NCI-H226 (cell line): ENCODE results near the gene SLC5A1.
A peak's percentile ranks its signal among the peaks of the same experiment; 100 is the strongest.

Experiments
- DNase-seq: peaks from one replicate; pipeline ENCODE4 v3.0.0-alpha.2; 2015

Gene SLC5A1

DNA sequence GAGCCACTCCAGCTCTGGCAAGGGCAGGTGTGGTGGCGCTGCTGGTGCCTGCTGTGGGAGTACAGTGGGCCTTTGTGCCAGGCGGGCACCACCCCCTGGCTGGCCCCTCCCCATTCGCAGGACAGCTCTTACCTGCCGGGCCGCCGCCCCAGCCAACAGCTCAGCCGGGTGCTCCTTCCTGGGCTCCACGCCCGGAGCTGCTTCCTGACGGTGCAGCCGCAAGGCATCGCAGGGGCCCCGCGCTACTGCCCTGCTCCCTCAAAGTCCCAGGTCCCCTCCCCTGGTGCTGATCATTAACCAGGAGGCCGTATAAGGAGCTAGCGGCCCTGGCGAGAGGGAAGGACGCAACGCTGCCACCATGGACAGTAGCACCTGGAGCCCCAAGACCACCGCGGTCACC, at the start of gene SLC5A1:
SLC5A1 (plus strand) TSS at position 338 of the 400 bp plus-strand sequence; CDS start at position 359, 21 bp downstream.
- no peak for DNase-seq

DNA sequence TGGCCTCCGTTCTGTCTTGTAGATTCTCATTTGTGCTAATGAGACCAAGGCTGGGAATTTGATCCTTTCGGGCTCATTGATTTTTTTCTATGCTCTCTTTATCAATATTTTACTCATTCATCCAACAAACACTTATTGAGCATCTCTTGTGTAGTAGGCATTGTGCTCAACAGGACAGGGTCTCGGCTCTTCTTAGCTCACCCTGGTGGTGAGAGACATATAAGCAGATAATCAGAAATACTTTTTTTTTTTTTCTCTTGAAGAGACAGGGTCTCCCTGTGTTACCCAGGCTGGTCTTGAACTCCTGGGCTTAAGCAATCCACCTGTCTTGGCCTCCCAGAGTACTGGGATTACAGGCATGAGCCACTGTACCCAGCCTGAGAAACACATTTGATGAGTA, 48.0 kb upstream of the SLC5A1 start:
- DNase-seq, result no peak

DNA sequence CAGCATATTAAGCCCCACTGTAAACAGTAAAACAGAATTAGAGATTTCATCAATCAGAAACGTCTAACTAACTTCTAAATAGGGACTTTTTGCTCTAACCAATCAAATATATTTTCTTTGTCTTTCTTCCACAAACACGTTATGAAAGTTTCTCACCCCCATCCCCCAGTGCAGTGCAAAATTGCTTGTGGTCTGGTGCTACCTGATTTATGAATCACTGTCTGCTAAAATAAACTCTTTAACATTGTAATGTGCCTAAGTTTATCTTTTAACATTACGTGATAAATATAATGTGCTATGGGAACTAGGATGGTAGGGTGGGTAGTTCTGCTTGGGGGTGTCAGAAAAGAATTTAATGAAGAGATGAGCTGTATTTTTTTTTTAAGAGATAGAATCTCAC, 47.3 kb upstream of the SLC5A1 start:
- no peak for DNase-seq

DNA sequence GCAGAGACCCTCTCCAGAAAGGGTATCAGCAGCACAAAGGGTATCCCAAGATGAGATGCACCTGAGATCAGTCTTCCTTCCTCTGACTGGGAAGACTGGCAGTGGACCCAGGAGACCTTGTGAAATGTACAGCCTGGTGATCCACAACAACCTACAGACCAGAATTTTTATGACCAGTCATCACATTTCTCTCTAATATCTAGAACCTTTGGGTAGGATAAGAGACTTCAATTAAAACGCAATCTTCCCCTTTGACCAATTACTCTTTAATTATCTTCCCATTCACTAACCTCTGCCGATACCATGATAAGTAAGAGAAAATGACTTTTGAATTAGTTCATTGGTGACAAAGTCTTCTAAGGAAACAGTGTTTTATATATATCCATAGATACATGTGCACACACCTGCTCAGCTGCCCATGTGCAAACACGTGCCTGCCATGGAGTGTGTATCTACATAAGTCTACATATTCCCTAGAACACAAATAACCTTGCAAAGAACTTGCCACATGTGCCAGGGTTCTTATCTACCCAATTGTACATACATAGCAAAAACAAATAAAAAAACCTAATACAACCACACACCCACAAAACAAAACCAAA, 44.2 kb upstream of the SLC5A1 start:
- DNase-seq, result no peak

DNA sequence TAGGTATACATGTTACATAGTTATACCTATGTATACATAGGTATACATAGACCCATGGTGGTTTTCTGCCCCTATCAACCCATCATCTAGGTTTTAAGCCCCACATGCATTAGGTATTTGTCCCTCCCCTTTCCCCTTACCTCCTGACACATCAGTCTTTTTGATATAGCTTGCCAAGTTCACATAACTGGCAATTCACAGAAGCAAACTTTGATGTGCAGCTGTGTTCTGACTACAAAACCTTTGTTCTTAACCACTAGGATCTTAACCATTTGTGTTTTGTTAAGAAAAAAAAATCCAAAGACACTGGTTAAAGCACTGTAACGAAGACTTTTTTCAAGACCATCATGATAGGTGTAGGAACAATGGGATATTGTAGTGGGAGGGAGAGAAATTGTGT, 42.9 kb upstream of the SLC5A1 start:
- DNase-seq, result no peak

DNA sequence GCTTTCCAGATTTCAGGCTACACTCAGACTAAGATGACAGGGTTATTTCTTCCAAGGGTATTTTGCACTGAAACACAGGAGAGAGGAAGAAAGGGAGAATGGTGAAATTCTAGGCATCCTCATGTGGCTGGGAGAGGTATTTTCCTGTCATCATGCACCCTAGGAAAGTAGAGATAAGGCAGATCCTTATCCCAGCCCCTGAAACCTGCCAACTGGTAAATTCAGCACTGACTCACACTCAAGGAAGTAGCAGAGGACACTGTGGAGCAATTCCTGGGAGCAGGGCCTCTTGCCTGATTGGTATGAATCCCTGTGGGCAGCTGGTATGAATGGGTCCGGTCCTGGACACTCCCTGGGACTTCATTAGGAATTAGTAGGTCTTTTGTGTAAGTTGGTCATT, 37.6 kb upstream of the SLC5A1 start:
- peak; percentile 65 for DNase-seq

DNA sequence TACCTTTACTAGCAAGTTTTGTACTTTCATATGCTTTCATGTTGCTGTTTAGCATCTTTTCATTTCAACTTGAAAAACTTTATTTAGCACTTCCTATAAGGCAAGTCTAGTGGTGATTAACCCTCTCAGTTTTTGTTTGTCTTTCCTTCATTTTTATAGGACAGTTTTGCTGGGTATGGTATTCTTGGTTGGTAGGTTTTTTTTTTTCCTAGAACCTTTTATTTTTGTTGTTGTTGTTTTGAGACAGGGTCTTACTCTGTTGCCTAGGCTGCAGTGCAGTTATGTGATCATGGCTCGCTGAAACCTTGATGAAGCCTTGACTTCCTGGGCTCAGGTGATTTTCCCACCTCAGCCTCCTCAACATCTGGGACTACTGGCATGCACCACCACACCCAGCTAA, 29.9 kb upstream of the SLC5A1 start:
- DNase-seq, result no peak

DNA sequence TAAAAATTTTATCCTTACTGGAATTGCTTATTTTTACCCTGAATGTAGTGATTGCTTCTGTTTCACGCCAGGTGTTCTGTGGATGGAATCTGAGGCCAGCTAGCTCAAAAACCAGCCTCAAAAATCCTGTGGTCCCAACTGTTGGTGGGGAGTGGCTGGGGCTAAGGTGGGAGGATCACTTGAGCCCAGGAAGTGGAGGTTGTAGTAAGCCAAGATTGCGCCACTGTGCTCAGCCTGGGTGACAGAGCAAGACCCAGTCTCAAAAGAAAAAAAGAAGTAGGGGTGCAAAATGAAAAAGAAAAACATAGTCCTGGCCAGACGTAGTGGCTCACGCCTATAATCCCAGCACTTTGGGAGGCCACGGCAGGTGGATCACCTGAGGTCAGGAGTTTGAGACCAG, 27.0 kb upstream of the SLC5A1 start:
- no peak for DNase-seq

DNA sequence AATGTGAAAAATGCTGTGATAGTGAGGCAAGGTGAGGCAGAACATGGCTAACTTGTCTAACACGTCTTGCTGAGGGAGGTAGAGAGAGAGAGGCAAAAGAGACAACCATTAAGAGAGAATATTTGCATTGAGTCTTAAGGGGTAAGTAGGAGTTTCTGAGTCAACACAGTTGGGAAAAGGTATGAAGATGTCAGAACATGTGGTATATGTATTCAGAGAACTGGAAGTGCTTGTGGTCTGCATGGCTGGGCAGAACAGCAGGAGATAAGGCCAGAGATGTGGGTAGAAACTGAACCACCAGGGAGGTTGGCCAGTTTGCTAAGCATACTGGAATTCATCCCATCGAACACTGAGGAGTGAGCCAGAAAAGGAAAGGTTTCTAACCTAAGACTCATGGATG, 25.0 kb upstream of the SLC5A1 start:
- peak; percentile 72 for DNase-seq

DNA sequence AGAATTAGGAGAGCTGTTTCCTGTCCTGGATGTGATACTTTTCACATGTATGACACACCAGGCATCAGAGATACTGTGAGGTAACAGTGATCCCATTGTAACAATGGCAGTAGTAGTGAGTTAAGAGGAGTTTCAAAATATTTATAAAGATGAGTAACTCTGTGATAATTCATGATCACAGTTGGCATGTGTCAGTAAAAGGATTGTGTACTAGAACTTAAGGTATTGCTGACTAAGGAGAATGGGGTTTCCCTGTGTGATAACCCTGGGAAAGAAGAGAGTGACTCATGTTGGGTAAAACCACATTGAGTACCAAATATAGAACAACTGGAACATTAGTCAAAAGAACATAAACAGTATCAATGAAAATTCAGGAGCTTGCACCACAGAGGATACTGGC, 22.9 kb upstream of the SLC5A1 start:
- DNase-seq, result peak; percentile 78

DNA sequence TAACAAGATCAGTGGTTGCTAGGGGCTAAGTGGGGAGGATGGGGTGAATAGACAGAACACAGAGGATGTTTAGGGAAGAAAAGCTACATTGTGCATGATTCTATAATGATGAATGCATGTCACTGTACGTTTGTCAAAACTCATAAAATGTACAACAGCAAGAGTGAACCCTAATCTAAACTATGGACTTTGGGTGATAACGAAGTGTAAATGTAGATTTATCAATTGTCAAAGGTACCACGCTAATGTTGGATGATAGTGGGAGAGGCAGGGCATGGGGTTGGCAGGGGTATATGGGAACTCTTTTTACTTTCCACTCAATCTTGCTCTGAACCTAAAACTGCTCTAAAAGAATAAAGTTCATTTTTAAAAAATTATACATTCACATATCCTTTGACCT, 21.3 kb upstream of the SLC5A1 start:
- no peak for DNase-seq

DNA sequence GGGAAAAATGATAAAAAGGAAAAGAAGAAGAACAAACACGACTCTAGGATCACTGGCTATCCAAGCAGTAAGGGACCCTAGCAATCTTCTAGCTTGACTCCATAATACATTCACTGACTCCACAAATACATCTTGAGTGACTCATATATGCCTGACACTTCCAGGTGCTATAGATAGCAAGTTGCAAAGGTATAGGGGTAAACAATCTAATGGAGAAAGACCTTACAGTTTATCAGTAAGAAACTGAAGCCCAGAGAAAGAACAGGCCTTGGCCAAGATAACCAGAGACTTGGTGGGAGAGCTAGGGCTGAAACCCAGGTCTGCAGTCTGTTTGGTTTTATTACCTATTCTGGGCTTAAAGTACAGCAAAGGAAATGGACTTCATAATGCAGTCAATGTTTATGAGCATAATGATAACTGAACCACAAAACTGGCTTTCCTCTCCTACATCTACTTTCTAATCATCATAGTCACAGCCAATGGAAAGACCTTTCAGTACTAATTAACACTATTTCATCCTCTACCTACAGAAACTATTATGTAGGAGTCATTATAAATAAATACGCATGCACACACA, 19.7 kb upstream of the SLC5A1 start:
- no peak for DNase-seq

DNA sequence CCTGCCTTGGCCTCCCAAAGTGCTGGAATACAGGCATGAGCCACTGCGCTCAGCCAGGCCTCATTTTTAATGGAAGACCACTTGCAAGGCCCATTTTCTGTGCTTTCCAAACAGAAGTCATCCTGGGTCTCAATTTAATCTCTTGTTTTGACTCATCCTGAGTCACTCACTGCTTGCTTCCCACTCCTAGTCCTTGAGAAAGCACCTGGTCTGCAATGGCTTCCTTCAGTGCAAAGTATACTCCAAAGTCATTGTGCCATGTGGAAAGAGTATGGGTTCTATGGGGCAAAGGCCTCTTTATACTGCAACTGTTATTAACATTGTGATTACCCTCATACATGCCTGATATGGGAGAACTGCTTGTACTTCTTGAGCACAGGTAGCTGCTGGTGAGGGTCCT, 18.3 kb upstream of the SLC5A1 start:
- DNase-seq, result peak; percentile 45

DNA sequence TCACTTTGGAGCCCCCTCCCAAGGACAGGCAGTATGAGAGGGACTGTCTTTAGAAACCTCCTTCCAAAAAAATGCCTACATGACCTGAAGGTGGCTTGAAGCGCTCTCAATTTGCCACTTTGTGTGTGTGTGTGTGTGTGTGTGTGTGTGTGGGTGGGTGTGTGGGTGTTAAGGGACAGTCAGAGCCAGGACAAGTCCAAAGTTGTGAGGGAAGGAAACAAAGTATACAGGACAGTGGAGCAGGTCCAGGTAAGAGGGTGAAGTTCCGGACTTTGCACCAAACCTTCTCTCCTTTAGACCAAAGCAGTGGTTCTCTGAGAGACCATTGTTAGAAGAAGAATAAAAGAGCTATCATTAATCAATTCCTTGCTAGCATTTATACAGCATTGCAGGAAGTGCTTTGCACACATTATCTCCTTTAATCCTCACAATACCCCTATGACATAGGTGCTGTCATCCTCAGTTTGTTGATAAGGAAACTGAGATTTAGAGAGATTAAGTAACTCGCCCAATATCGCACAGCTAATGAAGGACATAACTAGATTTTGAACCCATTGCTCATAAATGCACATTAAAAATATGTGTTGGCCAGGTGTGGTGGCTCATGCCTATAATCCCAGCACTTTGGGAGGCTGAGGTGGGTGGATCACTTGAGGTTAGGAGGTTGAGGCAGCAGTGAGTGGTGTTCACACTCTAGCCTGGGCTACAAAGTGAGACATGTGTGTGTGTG, 12.4 kb upstream of the SLC5A1 start:
- DNase-seq, result no peak

DNA sequence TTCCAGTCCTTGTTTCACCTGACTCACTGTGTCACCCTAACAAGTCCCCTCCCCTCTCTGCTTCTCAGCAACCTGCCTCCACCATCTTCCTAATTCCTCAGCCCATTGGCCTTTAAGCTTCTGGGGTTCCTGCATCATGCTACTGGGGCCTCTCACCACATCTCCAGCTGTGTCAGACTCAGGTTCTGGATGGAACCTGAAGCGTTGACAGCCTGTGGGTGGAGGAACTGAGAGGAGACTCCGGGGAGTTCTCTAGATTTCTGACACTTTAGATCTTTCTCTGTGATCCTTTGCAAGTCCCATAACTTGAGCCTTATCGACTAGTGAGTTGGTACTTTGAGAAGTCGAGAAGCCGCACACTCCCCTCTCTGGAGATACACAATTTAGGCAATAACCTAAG, 11.6 kb upstream of the SLC5A1 start:
- no peak for DNase-seq

DNA sequence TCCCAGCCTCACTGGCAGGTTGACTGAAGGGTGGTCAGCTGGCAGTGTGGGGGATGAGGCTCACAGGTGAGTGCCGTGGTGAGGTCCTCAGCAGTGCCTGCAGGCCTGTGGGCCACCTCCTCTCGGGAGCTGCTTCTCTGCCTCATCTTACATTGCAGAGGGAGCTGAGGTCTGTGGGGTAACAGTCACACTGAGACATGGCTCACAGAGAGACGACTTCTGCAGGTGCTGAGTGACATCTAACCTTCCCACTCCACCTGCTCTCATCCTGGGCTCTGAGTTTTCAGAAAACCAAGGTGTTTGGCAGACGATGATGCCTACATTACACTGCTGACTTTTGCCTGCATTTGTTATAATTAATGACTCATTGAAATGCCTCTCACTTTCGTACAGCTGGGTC, 8.8 kb upstream of the SLC5A1 start:
- no peak for DNase-seq

DNA sequence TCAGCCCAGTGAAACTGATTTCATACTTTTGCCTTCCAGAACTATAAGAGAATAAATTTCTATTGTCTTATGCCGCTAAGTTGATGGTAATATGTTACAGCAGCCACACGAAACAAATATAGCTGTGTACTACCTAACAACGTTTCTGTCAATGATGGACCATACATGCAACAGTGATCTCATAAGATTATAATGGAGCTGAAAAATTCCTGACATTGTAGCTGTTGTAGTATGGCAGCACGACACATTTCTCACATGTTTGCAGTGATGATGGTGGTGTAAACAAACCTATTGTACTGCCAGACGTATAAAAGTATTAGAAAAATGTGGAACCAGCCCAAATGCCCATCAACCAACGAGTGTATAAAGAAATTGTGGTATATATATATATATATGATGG, 5.8 kb upstream of the SLC5A1 start:
- no peak for DNase-seq

DNA sequence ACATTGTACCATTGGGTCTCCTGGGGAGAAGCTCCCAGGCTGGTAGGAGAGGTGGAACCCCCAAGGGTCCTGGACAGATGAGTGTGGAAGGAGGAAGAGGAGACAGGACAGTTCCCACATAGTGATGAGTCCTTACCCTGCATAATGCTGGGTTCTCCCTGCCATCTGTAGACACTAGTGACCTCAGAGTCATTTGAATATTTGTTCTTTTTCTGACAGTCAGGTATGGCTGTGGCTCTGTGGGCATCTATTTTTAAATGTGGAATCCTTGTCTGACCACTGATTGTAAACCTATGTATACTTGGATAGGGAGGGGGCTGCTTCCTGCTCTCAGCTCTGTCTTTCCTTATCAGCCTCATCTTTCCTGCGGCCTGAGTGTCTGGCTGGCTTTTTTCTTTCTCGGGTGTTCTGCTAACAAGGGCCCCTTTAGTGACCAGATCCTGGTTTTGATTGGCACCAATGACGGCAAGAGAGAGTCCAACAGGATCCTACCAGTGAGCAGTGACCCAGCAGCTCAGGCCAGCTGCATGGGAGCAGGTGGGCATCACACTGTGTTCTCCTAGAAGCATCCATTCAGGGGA, 2.6 kb upstream of the SLC5A1 start:
- DNase-seq, result no peak

DNA sequence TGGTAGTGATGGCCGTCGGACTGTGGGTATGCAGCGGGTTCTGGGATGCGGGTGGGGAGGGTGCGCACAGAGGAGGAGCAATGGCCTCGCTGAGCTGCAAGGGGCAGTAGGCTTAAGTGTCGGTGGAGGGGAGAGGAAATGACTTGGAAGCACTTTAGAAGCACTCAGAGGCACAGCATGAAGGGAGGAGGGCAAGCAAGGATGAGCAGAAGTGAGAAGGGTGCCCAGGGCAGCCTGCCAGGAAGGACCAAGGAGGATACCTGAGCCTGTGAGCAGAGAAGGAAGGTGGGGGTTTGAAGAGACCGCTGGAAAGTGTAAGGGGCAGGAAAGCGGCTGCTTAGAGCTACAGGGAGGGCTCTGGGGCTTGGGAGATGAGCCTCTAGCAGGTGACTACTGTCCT, 330 bp downstream of the SLC5A1 start:
- no peak for DNase-seq

DNA sequence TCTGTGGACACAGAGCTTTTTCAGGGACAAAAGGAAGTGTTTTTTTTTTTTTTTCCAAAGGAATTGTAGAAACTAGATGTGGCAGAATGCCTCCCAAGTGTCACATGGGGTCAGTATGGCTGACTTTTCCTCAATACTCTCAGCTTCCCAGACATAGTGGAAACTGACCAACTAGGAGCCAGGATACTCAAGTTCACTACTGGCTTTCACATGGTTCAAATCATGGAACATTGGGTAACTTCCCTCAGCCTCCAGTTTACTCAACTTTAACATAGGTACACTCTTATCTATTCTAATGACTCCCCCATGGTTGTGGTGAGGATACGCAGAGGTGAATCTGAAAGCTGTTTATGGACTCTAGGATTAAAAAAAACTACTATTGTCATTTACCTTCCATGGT, 1.4 kb downstream of the SLC5A1 start:
- DNase-seq, result no peak

DNA sequence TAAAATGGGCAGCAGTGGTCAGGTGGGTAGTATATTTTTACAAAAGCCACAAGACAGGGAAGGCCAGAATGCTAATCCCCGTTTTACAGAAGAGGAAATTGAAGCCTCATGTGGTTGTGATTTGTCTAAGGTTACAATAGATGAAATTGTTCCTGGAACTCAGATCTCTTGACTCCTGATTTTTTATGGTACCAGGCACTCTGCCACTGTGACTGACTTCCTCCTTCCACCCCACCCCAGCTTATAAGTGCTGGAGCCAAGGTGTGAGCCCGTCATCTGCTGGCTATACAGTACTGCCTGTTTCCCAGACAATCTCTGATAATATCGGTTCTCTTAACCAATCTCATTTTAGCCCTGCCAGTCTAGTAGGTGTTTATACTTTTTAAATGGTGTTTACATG, 1.9 kb downstream of the SLC5A1 start:
- no peak for DNase-seq

DNA sequence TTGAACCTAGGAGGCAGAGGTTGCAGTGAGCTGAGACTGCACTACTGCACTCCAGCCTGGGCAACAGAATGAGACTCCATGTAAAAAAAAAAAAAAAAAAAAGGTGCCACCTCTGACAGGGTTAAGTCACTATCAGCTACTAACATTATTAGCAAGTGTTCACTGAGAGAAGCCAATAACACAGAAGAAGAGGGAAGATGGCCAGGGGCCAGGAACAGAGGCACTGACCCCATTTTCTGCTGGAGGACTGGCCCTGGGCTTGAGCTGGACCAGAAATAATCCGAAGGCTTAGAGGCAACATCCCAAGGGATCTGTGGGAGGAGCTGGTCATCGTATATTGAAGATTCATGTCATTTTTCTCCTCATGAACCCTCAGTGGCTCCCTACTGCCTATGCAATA, 5.0 kb downstream of the SLC5A1 start:
- DNase-seq, result no peak

DNA sequence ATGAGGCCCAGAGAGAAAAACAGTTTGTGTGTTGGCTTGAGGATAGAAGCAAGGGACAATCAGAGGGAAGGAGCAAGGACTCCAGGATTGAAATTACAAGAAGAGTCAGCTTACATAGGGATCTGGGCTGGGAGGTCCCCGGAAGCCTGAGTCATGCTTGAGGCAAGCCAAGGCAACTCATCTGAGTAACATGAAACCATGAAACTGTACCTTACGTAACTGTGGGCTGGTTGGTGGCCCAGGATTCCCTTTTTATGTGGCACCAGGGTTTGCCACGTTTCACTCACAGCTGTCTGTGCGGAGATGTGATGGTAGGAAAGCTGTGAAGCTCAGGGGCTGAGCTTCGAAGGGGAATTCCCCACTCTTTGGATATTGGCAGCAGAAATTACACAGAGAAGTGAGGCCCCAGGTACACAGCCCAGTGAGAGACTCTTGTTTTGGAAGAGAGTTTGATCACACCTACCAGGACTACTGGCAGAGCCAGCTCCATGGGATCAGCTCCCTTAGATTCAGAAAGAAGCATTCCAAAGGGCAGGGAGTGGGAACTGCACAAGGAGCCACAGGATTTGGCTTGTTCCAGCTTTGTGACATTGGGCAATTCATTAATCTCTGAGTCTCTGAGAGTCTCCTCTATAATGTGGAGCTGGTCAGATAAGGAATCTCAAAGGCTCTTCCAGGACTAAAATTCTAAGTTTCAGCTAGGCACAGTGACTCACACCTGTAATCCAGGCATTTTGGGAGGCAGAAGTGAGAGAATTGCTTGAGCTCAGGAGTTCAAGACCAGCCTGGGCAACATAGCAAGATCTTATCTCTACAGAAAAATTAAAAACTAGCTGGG, 7.8 kb downstream of the SLC5A1 start:
- DNase-seq, result peak; percentile 66
